ENCODE data around the gene CDH12.

DNA sequence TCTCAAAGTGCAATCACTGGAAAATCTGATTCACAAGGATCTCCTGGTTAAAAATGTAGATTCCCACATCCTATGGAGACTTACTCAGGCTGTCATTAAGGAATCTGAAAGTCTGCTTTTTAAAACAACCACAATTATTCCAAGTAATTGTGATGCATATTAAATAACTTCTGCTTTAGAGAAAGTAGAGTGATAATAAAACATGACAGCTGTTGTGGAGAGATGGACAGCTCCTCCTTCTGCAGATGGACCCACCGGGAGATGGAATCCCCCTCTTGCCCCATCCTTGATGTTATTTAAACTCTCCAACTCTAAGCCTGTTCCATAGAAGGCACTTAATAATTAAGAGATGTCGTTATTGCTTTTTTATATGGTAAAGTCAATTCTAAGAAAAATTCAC, 802.2 kb downstream of the CDH12 start:
- TF ChIP-seq, protein P1, sequence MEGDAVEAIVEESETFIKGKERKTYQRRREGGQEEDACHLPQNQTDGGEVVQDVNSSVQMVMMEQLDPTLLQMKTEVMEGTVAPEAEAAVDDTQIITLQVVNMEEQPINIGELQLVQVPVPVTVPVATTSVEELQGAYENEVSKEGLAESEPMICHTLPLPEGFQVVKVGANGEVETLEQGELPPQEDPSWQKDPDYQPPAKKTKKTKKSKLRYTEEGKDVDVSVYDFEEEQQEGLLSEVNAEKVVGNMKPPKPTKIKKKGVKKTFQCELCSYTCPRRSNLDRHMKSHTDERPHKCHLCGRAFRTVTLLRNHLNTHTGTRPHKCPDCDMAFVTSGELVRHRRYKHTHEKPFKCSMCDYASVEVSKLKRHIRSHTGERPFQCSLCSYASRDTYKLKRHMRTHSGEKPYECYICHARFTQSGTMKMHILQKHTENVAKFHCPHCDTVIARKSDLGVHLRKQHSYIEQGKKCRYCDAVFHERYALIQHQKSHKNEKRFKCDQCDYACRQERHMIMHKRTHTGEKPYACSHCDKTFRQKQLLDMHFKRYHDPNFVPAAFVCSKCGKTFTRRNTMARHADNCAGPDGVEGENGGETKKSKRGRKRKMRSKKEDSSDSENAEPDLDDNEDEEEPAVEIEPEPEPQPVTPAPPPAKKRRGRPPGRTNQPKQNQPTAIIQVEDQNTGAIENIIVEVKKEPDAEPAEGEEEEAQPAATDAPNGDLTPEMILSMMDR (IDR thresholded peaks at IDR 0.05; ENCODE audit: insufficient read depth, low read depth, low read length): no peak
- no peak for TF ChIP-seq EZH2 (IDR thresholded peaks at IDR 0.05; ENCODE audit: insufficient read depth, low read length)
